HG02852 (cell line): Measurements from ENCODE around the gene GPR25.

ENCODE experiments used
- ATAC-seq: cut with Tn5 transposase; IDR thresholded peaks from one replicate; pipeline ENCODE4 v1.9.1; 2021; ENCODE audit warnings: mild to moderate bottlenecking, moderate library complexity; ENCODE audit not compliant: unreplicated experiment

Gene GPR25

DNA sequence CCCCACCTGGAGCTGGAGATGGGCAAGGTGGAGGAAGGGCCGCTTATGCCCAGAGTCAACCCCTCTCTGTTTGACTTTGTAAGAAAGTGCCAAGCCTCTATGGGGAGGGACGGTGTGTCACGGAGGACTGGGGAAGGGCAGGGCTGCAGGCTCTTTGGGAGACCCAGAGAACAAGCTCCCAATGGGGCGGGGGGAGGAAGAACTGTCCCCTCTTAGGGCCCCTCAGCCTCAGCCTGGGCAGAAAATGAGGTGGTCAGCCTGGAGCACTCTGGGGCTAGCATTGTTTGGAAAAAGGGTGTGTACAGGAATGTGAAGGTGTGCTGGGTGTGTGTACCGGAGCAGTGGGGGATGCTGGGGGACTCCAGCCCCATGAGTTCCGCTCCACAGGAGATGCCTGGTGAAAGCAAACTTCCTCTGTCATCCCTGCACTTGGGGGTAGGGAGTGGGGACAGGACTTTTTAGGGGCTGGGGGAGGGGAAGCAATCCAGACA, 20.7 kb downstream of the GPR25 start:
- no peak for ATAC-seq

DNA sequence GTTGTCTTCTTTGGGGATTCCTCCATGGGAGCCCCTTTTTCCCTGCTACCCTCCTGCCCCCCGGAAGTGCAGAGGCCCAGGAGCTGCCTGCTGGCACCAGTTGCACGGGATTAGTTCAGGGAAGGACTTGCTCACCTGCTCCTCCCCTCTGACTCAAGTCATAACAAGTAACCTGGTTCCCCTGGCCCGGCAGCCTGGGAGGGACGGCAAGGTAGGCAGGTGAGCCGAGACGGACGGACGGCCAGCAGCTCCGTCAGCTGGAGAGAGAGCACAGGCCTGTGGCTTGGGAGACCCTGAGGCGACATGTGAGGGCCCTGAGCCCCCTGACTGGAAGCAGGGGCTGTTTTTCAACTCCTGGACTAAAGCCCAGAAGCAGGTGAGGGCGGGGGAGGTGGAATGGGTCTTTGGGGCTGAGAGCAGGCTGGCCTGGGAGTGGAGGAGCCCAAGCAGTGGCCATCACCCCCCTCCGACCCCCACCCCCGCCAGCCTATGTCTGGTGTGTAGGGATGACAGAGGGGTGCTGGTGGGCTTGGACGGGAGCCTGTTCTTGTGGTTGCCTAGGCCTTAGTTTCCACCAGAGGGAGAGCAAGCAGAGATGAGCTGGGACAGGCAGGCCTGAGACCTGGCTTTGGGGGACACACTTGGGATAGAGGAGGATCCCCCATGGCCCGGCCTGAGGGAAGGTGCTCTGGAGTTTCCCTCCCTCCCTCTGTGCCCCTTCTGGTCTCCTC, 22.1 kb downstream of the GPR25 start, which contains the start of gene INAVA:
TSS of gene INAVA (plus strand) at position 189 of the 731 bp plus-strand sequence. CDS start 3,501 bp downstream, outside the sequence.
- no peak for ATAC-seq

DNA sequence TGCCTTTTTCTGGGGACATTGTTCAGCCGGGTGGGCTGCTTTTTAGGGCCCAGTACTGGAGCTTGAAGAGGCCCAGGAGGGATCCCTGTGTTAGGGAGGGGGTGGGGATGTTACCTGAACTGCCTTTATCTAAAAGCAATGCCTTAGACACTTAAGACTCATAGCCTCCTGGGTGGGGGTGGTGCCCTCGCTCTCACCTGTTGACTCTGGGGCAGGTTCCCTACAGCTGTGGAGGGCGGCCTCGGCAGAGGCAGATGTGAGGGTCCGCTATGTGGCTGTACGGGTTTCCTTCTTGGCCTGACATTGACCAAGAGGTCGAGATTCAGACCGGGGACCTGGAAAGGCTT, 22.6 kb downstream of the GPR25 start:
- no peak for ATAC-seq

DNA sequence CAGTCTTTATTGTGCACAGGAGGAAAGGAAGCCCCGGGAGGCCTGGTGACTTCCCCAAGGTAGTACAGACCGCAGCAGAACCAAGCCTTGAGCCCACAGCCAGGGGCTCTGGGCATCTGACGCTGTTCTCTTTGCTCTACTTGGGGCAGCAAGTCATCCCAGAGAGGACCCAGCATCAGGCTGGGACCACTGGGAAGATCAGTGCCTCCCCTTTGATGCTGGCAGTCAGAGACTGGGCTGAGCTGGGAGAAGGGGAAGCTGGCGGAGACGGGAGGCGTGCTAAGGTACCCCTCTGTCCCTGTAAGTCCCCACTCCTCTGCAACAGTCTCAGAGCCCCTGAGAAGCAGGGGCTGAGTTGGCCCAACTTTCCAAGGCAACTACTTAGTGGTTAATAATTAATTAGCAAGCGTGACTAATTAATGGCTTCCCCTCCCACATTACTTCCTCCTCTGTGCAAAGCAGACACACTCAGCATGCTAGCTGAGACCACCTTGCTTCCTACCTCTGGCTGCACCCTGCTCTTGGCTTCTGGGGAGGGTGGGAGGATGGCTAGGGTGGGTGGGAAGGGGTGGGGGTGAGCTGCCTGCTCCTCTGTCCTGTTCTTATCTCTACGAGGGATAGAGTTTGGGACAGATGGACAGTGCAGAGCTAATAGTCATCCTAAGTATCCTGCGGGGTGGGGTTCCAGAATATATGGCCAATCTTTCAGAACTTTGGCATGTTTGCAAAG, 23.2 kb downstream of the GPR25 start:
- ATAC-seq = no peak

DNA sequence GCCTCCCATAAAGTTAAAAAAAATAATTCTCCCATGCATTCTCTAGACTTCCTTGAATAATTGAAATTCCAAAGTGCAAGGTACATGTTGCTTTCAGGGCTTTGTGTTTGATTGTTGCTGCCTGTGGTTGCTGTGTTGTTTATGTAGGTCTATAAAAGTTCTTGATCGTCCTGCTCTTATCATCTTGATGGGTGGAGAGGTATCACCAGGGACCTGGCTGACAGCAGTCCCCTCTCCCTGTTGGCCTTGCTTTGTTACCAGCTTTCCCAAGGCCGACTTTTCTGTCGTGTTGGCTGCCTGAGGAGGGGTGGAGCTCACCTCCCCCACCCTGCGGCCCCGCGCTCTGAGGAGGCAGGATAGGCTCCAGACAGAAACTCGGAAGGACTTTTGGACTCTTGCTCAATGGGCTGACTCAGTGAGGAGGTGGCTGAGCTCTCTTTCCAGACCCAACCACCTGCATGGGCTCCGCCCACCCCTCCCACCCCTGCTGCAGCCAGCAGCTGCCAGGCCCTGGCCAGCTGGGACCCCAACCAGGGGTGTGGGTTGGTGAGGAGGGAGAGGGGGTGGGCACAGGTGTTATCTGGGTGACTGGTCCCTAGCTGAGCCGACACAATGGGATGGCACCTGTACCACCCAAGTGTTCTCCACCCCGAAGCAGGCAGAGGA, 23.9 kb downstream of the GPR25 start:
- ATAC-seq = no peak

DNA sequence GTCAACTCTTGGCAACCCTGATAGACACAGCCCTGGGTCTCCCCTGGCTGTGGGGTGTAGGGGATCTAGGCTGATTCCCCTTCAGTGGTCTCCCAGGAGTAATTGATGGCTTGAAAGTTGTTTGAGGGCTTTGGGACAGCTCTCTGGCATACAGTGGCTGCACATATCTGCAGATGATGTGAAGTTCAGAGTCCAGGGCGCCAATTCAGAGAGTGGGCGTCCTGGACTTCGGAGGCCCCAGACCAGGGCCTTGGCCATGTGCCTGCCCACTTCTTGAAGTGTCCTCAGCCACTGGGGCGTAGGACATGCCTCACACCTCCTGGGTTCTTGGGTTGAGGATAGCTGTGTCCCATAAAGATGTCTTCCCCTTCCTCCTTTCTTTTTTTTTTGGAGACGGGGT, 24.5 kb downstream of the GPR25 start:
- no peak for ATAC-seq

DNA sequence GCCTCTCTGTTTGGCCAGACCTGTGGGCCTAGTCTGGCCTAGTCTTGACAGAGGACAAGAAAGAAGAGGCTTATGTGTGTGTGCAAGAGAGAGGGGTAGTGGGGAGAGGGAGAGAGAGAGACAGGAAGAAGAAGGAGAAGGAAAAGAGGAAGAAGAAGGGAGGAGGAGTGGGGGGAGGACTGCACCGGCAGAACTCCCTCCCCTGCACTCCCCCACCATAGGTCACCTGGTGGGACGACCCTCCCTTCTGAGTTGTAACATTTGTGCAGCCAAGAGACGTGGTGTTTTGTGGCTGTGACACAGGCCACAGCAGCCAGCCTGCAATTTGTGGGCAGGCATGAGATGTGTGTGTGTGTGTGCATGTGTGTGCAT, 26.2 kb downstream of the GPR25 start:
- no peak for ATAC-seq

DNA sequence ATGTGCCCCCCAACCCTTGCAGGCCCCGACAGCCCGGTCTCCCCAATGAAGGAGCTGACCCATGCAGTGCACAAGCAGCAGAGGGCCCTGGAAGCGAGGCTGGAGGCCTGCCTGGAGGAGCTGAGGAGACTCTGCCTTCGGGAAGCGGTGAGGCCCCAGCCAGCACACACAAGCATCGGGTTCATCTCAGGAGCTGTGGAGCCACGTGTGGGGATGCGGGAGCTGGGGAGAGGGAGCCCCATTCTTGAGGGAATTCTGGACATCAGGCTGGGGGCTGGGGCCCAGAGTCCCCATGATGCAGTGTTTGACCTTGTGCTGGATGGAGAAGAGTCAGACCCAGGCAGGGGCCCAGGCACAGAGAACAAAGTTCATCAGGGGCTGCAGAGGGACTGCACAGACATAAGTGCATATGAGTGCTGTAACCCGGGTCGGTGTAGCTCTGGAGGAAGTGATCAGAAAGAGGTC, 26.7 kb downstream of the GPR25 start:
- ATAC-seq = no peak

DNA sequence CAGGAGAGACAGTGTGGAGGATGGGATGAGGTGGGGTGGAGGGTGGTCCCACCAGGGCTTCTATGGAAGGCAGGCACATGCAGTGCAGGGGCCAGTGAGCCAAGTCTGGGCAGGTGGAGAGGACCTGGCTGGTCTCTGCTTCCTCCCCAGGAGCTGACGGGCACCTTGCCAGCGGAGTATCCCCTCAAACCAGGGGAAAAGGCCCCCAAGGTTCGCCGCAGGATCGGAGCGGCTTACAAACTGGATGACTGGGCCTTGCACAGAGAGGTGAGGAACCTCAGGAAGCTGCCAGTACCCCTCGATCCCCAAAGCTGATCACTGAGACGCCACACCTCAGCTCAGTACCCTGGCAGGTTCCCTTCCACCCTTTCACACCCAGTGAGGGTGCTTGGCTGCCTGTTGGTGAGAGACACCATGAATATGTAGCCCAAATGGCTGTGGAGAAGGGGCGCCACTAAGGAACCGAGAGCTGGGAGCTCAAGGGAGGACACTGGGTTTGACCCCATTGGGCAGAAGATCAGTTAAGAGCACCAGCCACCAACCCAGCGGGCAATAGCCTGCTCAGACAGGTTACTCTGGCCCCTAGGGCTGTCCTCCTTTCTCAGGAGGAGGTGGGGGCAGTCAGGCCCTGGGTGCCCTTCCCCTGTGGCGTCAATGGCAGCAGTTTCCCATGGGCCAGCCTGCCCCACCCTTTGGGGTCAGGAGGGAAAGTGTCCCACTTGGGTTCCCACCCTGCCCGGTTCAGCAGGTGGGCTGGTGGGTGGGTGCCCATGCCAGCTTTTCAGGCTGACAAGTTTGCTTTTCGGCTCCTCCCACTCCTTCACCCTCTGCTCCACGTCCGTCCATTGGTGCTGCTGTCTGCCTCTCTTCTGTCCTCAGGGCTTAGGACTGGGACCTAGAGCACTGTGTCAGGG, 27.4 kb downstream of the GPR25 start:
- ATAC-seq = no peak

DNA sequence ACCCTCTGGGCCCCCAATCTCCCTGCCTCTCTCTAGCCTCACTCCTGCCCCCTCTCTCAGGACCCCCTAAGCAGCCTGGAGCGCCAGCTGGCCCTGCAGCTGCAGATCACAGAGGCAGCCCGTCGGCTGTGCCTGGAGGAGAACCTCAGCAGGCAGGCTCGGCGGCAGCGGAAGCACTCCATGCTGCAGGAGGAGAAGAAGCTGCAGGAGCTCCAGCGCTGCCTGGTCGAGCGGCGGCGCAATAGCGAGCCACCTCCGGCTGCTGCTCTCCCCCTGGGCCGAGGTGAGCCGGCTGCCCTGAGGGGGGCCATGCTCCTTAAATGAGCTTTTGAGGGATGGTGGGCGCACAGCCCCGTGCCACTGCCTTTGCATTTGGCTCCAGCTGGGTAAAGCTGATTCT, 28.1 kb downstream of the GPR25 start:
- no peak for ATAC-seq

DNA sequence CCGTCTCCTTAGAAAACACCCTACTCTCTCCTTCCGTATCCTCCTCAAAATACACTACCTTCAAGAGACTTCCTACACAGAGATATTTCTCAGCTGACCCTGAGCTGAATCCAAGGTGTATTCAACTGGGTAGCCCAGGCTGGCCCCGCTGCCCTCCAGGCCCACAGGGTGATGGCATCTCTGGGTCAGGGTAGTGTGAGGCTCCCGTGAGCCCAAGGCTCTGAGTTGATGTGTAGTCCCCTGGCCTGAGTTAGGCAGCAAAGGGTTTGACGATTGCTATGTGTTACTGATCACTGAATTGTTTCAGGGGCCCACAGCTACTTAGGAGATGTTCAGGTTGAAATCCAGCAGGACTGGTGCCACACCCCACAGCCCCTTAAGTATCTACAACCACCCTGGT, 28.6 kb downstream of the GPR25 start:
- ATAC-seq = no peak

DNA sequence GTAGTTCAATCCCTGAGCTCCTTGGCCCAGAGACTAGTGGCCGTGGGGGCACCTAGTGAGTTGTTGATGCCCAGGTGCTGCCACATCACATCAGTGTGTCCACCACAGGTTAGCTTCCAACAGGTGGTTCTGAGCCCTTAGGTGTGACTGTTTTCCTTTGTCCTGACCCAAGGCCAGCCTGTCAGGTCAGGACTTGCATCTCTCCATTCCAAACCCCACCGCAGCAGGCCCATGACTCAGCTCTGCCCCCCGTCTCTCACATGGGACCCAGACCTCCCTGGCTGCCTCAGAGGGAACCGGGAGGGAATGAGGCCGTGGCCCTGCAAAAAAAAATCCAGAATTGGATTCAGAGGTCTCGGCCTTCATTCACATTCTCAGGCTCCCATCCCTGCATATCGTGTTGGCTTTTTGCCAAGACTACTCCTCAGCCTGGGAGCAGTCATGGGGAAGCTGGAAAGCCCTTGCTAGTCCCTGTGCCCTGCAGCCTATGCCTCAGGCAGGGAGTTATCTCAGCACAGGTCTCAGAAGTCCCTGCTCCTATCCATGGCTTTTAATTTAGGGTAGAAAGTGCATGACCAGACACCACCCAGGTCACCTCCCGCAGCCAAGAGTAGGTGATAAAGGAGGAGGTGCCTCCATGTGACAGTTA, 29.1 kb downstream of the GPR25 start:
- no peak for ATAC-seq

DNA sequence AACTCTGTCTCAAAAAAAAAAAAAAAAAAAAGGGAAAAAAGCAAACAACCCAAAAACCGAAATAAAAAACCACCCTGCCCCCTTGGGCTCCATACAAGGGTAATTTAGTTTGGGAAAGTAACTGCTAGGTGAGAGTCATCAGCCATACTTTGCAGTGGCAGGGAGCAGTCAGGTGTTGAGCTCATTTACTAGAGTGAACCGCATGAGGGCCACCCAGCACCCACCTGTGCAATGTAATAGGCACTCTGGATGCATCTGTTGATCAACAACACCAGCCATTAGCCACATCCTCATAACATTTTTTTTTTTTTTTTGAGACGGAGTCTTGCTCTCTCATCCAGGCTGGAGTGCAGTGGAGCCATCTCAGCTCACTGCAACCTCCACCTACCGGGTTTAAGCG, 31.0 kb downstream of the GPR25 start:
- ATAC-seq = no peak

DNA sequence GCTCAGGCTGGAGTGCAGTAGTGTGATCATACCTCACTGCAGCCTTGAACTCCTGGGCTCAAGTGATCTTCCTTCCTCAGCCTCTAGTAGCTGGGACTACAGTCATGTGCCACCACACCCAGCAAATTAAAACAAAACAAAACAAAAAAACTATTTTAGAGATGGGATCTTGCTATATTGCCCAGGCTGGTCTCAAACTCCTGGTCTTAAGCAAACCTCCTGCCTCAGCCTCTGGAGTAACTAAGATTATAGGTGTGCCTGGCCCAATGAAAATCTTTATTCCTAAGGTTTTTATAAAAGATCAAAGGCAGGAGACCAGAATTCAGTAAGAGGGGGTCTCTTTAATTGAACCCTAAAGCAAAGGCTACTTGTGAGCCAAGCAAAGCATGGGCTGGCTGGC, 32.0 kb downstream of the GPR25 start:
- no peak for ATAC-seq

DNA sequence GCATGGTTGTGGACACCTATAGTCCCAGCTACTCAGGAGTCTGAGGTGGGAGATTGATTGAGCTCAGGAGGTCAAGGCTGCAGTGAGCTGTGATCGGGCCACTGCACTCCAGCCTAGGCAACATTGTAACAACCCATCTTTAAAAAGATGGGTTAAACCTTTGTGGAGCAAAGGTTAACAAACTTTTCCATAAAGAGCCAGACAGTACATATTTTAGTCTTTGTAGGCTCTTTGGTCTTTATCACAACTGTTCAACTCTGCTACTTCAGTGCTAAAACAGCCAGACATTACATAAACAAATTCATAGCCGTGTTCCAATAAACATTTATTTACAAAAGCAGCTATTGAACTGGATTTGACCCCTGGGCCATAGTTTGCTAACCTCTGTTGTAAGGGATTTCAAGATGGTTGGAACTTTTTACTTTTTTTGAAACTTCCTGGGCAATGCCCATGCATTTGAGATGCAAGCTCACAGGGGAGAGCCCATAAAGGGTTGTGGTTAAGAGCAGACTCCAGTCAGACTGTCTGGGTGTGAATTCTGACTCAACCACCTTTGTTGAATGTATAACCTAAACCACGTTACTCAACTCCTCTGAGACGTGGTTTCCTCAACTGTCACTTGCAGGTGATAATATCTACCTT, 32.8 kb downstream of the GPR25 start:
- ATAC-seq = peak; percentile 60

DNA sequence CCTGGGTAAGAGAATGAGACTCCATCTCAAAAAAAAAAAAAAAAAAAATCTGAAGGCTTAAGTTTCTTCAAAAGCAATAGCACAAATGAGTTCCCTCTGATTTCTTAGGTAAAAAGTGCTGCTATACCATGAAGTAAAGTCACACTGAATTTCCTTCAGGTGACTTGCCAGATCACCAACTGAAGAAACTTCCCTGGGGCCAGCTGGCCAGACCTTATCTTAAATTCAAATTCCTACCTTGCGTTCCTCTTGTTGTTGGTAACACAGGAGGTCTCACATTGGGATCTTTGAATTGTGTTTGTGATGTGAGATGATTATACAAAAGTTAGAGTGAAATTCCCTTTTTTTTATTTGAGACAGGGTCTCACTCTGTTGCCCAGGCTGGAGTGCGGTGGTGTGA, 33.7 kb downstream of the GPR25 start:
- ATAC-seq = no peak

DNA sequence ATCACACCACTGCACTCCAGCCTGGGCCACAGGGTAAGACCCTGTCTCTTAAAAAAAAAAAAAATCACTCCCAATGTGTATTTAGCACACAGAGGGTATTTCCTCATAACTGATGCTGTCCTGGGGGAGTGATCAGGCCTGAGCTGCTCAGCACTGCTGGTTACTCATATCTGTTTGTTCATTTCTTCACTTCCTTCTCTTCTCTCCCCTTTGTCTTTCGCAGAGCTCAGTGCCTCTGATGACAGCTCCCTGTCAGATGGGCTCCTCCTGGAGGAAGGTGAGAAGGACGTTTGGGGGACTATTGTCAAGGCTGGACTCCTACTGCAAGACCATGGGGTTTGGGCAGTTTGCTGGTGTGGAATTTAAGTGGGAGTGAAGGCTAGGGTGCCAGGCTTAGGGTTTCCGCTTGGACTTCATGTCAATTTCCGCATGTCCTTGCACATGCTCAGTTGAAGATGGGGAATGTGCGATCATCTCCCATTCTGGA, 34.9 kb downstream of the GPR25 start:
- peak; percentile 67 for ATAC-seq

DNA sequence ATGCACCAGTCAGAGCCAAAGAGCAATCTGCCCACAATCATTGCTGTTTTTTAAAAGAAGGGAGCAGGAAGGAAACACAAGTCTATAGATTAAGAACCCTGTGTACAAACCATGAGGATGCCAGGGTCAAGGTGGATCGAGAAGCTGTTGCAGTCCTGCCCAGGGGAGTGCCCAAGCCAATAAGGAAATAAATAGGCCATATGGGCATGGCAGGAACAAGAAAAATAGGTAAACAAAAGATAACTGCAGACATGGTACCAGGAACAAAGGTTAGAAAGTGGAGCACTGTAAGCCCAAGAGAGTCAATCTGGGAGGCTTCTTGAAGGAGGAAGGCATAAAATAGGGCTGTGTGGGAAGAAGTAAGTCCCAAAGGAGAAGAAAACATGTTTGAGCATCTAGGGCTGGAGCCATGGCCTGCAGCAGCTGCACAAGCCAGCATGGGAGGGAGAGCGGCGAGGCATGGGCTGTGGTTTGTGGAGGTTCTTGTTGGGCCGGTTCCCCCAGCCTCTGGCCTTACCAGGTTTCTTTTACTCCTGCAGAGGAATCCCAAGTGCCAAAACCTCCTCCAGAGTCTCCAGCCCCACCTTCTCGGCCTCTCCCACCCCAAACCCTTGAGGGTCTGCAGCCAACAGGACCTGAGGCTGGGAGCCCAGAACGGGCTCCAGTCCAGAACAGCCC, 35.5 kb downstream of the GPR25 start:
- no peak for ATAC-seq

DNA sequence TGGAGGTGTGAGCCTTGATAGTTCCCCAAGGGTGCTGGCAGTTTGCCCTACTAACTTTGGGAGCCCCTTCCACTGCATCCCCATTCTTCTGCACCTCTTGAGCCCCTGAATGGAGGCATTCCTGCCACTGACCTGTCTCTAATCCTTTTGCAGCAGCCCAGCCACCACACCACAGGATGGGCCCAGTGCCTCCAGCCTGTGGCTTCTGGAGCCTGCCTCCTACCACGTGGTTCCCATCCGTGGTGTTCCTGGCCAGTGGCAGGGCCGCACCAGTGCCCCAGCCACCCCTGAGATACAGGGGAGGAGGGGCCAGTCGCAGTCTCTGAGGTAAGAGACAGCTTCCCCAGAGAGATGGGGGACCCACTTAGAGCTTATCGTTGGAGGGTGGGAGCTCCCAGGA, 36.3 kb downstream of the GPR25 start:
- no peak for ATAC-seq
